LHCN-M2 (cell line): ENCODE data around the gene NOB1. TPM values are rescaled to one million over a fixed set of nuclear protein-coding genes. Genes with fewer than 3 reads are reported as not detected.

ENCODE experiments used
- DNase-seq: peaks from one replicate; pipeline ENCODE4 v3.0.0-alpha.2; 2012; ENCODE audit warnings: low read depth
- total RNA-seq: library from RNA; depleted of rRNA; stranded (reverse); fragments of >200 nt; gene quantifications from 2 replicates; pipeline ENCODE4 v1.2.3, GENCODE V29; 2014

The NOB1 gene
- total RNA-seq, 1 experiment from 2014 or later: 26.9 TPM

- DNase-seq: no peak
These were observed 33.2 kb downstream of the NOB1 start for GRCh38 chr16:69721441-69721957.

GRCh38 chr16:69720822-69721430 lies 33.8 kb downstream of the NOB1 start:
- no peak for DNase-seq

GRCh38 chr16:69718111-69718764 lies 36.5 kb downstream of the NOB1 start:
- no peak for DNase-seq

- no peak for DNase-seq
These were observed 37.7 kb downstream of the NOB1 start for GRCh38 chr16:69717066-69717465.

- no peak for DNase-seq
These were observed 41.7 kb downstream of the NOB1 start for GRCh38 chr16:69712914-69713581.

GRCh38 chr16:69712277-69712676 lies 42.4 kb downstream of the NOB1 start:
- no peak for DNase-seq

GRCh38 chr16:69711115-69711740 lies 43.5 kb downstream of the NOB1 start:
- DNase-seq: peak; percentile 68

GRCh38 chr16:69709456-69710084 lies 45.2 kb downstream of the NOB1 start:
- DNase-seq: peak; percentile 73

GRCh38 chr16:69707920-69708683 lies 46.6 kb downstream of the NOB1 start:
- no peak for DNase-seq

GRCh38 chr16:69706975-69707340 lies 47.8 kb downstream of the NOB1 start:
- no peak for DNase-seq

GRCh38 chr16:69706256-69706974 lies 48.3 kb downstream of the NOB1 start:
- no peak for DNase-seq

- DNase-seq: peak; percentile 54
These were observed 51.1 kb downstream of the NOB1 start for GRCh38 chr16:69703638-69704037.

GRCh38 chr16:69701866-69702265 lies 52.9 kb downstream of the NOB1 start:
- DNase-seq: no peak

GRCh38 chr16:69701452-69701851 lies 53.3 kb downstream of the NOB1 start:
- no peak for DNase-seq

- DNase-seq: no peak
These were observed 54.8 kb downstream of the NOB1 start for GRCh38 chr16:69699915-69700314.

- DNase-seq: no peak
These were observed 56.3 kb downstream of the NOB1 start for GRCh38 chr16:69698404-69698803.

- DNase-seq: no peak
These were observed 60.8 kb downstream of the NOB1 start for GRCh38 chr16:69693916-69694315.

GRCh38 chr16:69691980-69692911 lies 62.5 kb downstream of the NOB1 start:
- DNase-seq: peak; percentile 88
